Activated T-helper 1 cell treated with Interleukin-2 at 50 U/mL for 16 hours (primary cell): ENCODE results near the gene SMAD7.
"Not testable (repeated sequence)": the region's sequence is repeated elsewhere in the genome, so short reads cannot be mapped to it uniquely, and the experiment has no call there.

Experiments
- DNase-seq: peaks from one replicate; pipeline ENCODE4 v3.0.0-alpha.2; 2020; ENCODE audit warnings: low read depth

The SMAD7 gene

GRCh38 chr18:48876590-48876989, 74.2 kb downstream of the SMAD7 start:
- DNase-seq = no peak

- no peak for DNase-seq
These were observed 74.7 kb downstream of the SMAD7 start for GRCh38 chr18:48875942-48876511.

- no peak for DNase-seq
These were observed 75.3 kb downstream of the SMAD7 start for GRCh38 chr18:48875314-48875941.

- DNase-seq = no peak
These were observed 76.0 kb downstream of the SMAD7 start for GRCh38 chr18:48874701-48875162.

GRCh38 chr18:48874233-48874632, 76.5 kb downstream of the SMAD7 start:
- DNase-seq = no peak

- DNase-seq = no peak
These were observed 78.3 kb downstream of the SMAD7 start for GRCh38 chr18:48872234-48873145.

GRCh38 chr18:48871391-48872166, 79.2 kb downstream of the SMAD7 start:
- DNase-seq = no peak

GRCh38 chr18:48870926-48871325, 79.8 kb downstream of the SMAD7 start:
- DNase-seq = not testable (repeated sequence)
